A549 treated with AZD9567 at 1 μM for 4 hours (cell line): ENCODE results near the gene OR5V1. TPM values are rescaled to one million over a fixed set of nuclear protein-coding genes. Genes with fewer than 3 reads are reported as not detected.

Experiments used
- total RNA-seq: library from RNA; stranded (reverse); fragments of 200-300 nt; extraction: Qiagen RNA extraction; gene quantifications from 5 replicates; pipeline ENCODE4 v1.2.3, GENCODE V29; 2022; ENCODE audit not compliant: insufficient read depth

The OR5V1 gene
- total RNA-seq = not detected in 5 replicates

DNA sequence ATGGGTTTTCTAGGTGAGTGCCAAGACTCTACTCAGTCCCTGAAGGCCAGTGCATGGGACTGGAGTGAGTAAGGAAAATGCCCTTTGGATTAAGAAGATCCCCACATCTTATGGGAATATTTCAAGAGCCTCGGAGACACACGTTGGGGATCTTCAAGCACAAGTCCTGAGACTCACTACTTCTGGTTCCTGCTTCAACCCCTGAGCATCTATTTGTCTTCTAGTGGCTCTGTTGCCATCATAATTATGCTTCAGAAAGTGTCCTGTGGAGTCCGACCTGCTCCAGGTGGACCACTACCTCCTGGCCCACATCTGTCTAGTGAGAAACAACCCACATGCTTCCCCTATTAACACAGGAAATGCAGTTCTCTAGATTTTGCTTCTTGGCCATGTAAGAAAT lies at the start of gene OR5V1:
Gene OR5V1, minus strand, starts transcription at position 101 of the 400 bp plus-strand sequence. CDS start 12,670 bp downstream, outside the sequence.

DNA sequence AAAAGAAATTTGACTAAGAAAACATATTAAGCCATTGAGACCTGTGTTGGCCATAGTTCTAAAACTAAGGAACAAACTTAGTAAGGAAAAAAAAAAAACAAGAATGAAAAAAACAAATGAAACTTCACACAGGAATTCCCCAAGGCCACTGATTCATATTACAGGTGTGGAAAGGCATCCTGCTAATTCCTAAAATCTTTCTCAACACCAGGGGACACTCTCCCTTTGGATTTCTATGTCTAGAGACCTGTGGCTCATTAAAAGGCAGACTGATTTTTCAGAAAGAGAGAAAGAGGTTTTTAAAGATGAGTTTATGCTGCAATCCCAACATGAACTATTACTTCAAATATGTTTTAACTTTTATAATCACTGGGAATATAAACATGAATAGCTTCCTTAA lies 45.9 kb upstream of the OR5V1 start, which contains the start of gene OR12D1:
Gene OR12D1, plus strand, starts transcription at position 341 of the 400 bp plus-strand sequence.

DNA sequence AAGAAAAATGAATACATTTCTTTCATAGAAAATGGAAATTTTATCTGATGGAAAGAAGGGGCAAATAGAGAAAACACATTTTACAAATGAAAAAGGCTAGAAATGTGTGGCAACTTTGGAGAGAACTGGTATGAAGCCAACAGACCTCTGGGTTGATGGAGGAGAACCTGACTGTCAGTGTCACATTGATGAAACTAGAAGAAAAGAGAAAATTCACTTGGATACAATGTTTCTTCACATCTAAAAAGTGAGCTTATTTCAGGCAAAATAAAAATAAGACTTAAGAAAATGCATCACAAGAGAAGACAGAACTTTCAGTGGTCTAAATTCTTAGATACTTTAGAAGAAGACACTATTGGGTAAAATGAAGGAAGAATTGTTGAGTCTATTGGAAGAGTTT lies 26.7 kb upstream of the OR5V1 start, which contains the start of gene OR12D2:
Gene OR12D2, plus strand, starts transcription at position 301 of the 400 bp plus-strand sequence. CDS start 1,069 bp downstream, outside the sequence.

DNA sequence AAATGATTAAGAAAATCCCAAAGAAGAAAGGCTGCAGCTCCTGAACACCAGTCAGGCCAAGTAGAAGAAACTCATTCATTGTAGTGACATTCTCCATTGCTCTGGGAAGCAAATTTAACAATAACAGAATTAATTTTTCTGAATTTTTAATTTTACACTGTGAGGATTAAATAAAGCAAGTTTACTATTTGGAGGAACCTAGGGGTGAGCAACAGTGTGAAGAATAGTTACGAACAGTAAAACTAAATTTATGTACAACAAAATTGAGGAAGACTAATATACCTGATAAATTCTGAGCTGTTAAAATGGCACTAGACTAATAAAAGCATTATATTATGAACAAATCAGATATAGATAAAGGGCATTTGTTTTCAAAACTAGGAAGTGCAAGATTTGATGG lies 6.5 kb upstream of the OR5V1 start, which contains the start of gene OR12D3:
Gene OR12D3, minus strand, starts transcription at position 101 of the 400 bp plus-strand sequence. Its CDS starts 4 bp downstream, at position 97.

Other genes with a start within 250 kb of the OR5V1 start
- gene OR2J2, start 198.0 kb downstream of the OR5V1 start, total RNA-seq = not detected in 5 replicates
- not detected in 5 replicates for gene OR14J1, start 67.2 kb downstream of the OR5V1 start, total RNA-seq
- not detected in 5 replicates for gene OR12D3, start 6.4 kb upstream of the OR5V1 start, total RNA-seq
- gene OR12D2, start 26.8 kb upstream of the OR5V1 start, total RNA-seq = not detected in 5 replicates
- not detected in 5 replicates for gene OR12D1, start 46.1 kb upstream of the OR5V1 start, total RNA-seq
- gene OR10C1, start 70.4 kb upstream of the OR5V1 start, total RNA-seq = not detected in 5 replicates
- not detected in 5 replicates for gene OR11A1, start 88.2 kb upstream of the OR5V1 start, total RNA-seq
- gene OR2H1, start 88.3 kb upstream of the OR5V1 start, total RNA-seq = not detected in 5 replicates
- not detected in 5 replicates for gene MAS1L, start 119.1 kb upstream of the OR5V1 start, total RNA-seq
- 0.51 to 0.98 TPM (median 0.67 TPM) in 4 of 5 replicates, not detected in the other for gene UBD, start 190.9 kb upstream of the OR5V1 start, total RNA-seq
- not detected in 5 replicates for gene OR2H2, start 216.3 kb upstream of the OR5V1 start, total RNA-seq